ENCODE measurements around the gene PCBP3.

PCBP3 gene

DNA sequence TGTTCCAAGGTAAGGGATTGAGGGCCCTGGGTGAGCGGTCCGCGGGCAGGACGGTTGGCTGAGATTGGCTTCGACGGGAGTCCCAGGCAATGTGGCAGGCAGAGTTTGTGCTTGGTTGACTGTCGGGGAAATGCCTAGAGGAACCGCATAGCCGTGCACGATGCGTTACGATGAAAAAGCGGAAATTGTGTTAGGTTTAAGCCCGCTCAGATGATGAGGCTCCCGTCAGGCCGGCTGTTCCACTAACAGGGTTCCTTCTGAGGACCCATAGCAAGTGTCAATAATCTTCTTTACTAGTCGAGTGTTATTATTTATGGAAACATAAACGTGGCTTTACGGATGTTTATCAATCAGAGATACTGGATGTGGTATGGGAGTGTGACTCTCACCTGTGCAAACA is 220.2 kb downstream of the PCBP3 start:
- Histone ChIP-seq H3K9me3 (ENCODE audit: severe bottlenecking) (no peaks in the 10 kb centered on the region), H3K4me3 (ENCODE audit: low read depth, low read length) (no peak overlapping the region), H3K27me3 (ENCODE audit: insufficient read depth, low read depth, severe bottlenecking) (no peaks in the 10 kb centered on the region), H3K36me3 (no peaks in the 10 kb centered on the region), H3K27ac (no peak overlapping the region; the same call in 1 of the 2 replicates)
- no peak for DNase-seq
- TF ChIP-seq, protein P1, sequence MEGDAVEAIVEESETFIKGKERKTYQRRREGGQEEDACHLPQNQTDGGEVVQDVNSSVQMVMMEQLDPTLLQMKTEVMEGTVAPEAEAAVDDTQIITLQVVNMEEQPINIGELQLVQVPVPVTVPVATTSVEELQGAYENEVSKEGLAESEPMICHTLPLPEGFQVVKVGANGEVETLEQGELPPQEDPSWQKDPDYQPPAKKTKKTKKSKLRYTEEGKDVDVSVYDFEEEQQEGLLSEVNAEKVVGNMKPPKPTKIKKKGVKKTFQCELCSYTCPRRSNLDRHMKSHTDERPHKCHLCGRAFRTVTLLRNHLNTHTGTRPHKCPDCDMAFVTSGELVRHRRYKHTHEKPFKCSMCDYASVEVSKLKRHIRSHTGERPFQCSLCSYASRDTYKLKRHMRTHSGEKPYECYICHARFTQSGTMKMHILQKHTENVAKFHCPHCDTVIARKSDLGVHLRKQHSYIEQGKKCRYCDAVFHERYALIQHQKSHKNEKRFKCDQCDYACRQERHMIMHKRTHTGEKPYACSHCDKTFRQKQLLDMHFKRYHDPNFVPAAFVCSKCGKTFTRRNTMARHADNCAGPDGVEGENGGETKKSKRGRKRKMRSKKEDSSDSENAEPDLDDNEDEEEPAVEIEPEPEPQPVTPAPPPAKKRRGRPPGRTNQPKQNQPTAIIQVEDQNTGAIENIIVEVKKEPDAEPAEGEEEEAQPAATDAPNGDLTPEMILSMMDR (IDR thresholded peaks at IDR 0.05; ENCODE audit: low read depth, low read length), result no peak

DNA sequence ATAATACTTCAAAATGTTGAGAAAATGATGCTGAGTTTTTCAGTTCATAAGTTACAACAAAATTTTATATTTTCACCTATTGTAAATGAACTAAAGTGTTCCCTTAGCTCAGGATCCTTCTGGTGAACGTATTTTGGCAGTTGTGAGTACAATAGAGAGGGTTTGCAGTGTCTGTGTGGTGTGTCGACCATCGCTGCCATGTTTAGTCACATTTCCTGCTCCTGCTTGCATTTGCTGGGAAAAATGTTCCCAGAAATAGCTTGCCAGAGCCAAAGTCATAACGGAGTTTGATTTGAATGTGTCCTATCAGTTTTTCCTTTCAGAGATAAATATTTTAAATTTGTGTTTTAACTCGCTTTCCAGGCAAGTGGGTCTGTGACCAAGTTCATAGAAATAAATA is 220.9 kb downstream of the PCBP3 start:
- Histone ChIP-seq H3K27me3 (ENCODE audit: insufficient read depth, low read depth, severe bottlenecking) (no peaks in the 10 kb centered on the region), H3K36me3 (no peaks in the 10 kb centered on the region), H3K4me3 (ENCODE audit: low read depth, low read length) (no peak overlapping the region), H3K27ac (no peak overlapping the region), H3K9me3 (ENCODE audit: severe bottlenecking) (no peaks in the 10 kb centered on the region)
- TF ChIP-seq, protein P1 (IDR thresholded peaks at IDR 0.05; ENCODE audit: low read depth, low read length), result no peak
- DNase-seq, result no peak

DNA sequence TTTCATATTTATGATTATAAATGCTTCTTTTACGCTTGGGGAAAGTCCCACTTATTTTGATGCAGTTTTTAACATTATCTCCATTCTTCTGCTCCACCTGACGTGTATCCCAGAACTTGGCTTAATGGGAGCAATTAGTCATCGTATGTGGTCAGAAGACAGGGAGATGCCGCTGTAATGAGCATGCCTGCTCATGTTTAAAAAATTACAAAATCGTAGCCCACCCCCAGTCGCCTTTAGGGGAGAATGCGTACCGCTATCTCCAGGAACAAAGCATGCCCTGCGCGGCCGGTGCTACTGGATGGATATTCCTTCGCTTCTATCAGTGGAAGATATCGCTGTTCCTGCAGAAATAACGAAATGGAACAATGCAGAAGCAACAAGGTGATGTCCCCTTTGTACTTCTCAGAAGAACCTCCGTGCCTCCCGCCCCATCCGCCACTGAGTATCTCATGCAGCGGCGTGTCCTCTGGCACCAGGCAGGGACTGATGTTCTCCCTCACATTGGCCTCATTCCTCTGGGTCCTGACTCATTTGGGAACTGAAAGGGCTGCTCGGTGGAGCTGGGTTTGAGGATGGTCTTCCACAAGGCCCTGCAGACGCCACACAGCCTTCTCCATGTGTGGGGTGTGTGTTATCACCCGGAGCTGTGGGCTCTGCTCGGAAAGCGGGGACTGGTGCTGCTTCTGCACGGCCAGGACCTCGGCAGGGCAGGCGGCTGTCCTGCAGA is 221.7 kb downstream of the PCBP3 start:
- DNase-seq, result no peak
- TF ChIP-seq, protein P1 (IDR thresholded peaks at IDR 0.05; ENCODE audit: low read depth, low read length), result no peak
- no peak overlapping the region for H3K4me3 ChIP-seq (ENCODE audit: low read depth, low read length)
- H3K36me3 ChIP-seq, result no peaks in the 10 kb centered on the region
- H3K9me3 ChIP-seq (ENCODE audit: severe bottlenecking), result no peaks in the 10 kb centered on the region
- H3K27ac ChIP-seq, result no peak overlapping the region
- no peaks in the 10 kb centered on the region for H3K27me3 ChIP-seq (ENCODE audit: insufficient read depth, low read depth, severe bottlenecking)

DNA sequence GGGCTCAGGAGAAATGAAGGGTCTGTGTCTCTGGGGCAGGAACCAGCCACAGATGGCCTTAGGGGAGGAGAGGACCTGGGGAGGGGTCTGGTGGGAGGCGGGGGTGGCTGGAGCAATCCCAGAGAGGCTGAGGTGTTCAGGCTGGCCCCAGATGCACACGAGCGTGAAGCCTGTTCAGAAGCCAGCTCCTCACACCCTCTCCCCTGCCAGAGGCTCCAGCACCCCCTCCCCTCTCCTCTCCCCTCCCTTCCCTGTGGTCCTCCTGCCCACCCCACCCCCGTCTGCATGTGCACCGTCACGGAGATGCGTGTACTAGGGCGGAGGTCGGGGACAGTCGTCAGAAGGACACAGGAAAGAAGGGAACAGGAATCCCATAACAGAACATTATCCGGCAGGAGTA is 223.0 kb downstream of the PCBP3 start:
- TF ChIP-seq, protein P1 (IDR thresholded peaks at IDR 0.05; ENCODE audit: low read depth, low read length), result no peak
- Histone ChIP-seq H3K27ac (no peak overlapping the region), H3K4me3 (ENCODE audit: low read depth, low read length) (no peak overlapping the region), H3K9me3 (ENCODE audit: severe bottlenecking) (no peaks in the 10 kb centered on the region), H3K36me3 (no peaks in the 10 kb centered on the region), H3K27me3 (ENCODE audit: insufficient read depth, low read depth, severe bottlenecking) (no peaks in the 10 kb centered on the region)
- DNase-seq, result no peak

DNA sequence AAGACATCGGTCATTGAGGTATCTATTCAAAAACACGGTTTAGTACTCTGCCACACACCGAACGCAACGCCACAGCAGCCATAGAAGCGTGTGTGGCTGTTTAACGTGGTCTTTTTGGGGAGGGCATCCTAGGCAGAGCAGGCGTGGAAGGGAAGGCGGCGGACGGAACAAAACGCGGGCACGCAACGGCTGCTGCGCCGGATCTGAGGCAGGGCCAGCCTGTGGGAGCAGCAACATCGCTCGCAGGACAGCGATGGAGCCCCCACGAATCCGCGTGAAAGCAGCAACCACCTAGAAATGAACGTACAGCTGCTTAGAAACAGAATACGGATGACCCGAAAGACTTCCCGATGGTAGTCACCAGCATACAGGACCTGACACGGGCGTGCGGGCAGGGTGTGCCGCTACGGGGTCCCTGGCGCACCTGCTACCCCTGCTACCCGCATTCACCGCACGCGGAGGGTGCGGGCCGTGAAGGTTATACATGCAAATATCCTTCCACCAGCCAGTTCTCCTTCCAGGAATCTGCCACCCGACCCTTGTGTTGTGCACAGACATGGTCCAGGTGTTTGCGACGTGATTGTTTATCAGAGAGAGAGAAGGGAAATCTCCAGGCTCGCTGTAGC is 223.6 kb downstream of the PCBP3 start:
- H3K27me3 ChIP-seq (ENCODE audit: insufficient read depth, low read depth, severe bottlenecking), result no peaks in the 10 kb centered on the region
- H3K9me3 ChIP-seq (ENCODE audit: severe bottlenecking), result no peaks in the 10 kb centered on the region
- H3K27ac ChIP-seq, result no peak overlapping the region
- DNase-seq, result no peak
- no peak overlapping the region for H3K4me3 ChIP-seq (ENCODE audit: low read depth, low read length)
- H3K36me3 ChIP-seq, result no peaks in the 10 kb centered on the region
- TF ChIP-seq, protein P1 (IDR thresholded peaks at IDR 0.05; ENCODE audit: low read depth, low read length), result no peak

Measured in WERI-Rb-1 (cell line).